Activated CD4-positive, alpha-beta T cell treated with anti-CD3 and anti-CD28 coated beads for 36 hours (primary cell): Measurements from ENCODE around the gene EXOSC2. TPM values are rescaled to one million over a fixed set of nuclear protein-coding genes. Genes with fewer than 3 reads are reported as not detected.
A peak's percentile ranks its signal among the peaks of the same experiment; 100 is the strongest.

Experiments
- ATAC-seq: fragments of 200-7000 bp; cut with Tn5 transposase; one replicate; pipeline ENCODE4 v1.10.0; 2021; ENCODE audit warnings: mild to moderate bottlenecking, moderate library complexity
- CTCF ChIA-PET: fragments of 350-600 bp; sonication (Branson Sonifier 250); formaldehyde crosslinking; loops from one replicate; lab custom pipeline; 2021; ENCODE audit warnings: antibody characterized with exemption; lab: Charles Lee
- POLR2A ChIA-PET: fragments of 350-600 bp; sonication (Branson Sonifier 250); formaldehyde crosslinking; loops from one replicate; lab custom pipeline; 2021; ENCODE audit warnings: antibody characterized with exemption, inconsistent platforms; lab: Charles Lee
- DNase-seq: peaks from one replicate; pipeline ENCODE4 v3.0.0-alpha.2; 2020
- H3K27ac Mint-ChIP-seq: one replicate; pipeline ENCODE4 v1.8.0; 2021; ENCODE audit warnings: mixed read lengths
- H3K27me3 Mint-ChIP-seq: one replicate; pipeline ENCODE4 v1.8.0; 2021; ENCODE audit warnings: mixed read lengths
- H3K36me3 Mint-ChIP-seq: one replicate; pipeline ENCODE4 v1.8.0; 2021; ENCODE audit warnings: low read depth, mixed read lengths
- H3K4me1 Mint-ChIP-seq: one replicate; pipeline ENCODE4 v1.8.0; 2021; ENCODE audit warnings: mixed read lengths
- H3K4me3 Mint-ChIP-seq: one replicate; pipeline ENCODE4 v1.8.0; 2021; ENCODE audit warnings: mild to moderate bottlenecking, moderate library complexity, mixed read lengths
- H3K9me3 Mint-ChIP-seq: one replicate; pipeline ENCODE4 v1.8.0; 2021; ENCODE audit warnings: low read depth, mixed read lengths
- intact Hi-C, 2 experiments: fragments of 100-400 bp; cut with DNase I in 1 of 2; cut with micrococcal nuclease in 1 of 2; formaldehyde crosslinking; loops; one replicate each; pipeline versions ENCODE4 v1.14.2 to v1.15.1; 2022 to 2024; cut with DNase I, micrococcal nuclease
- total RNA-seq, 2 experiments: library from RNA; stranded (reverse); gene quantifications; one replicate each; pipeline ENCODE4 v1.2.3, GENCODE V29; 2021

The EXOSC2 gene
- total RNA-seq, 2 experiments from 2014 or later = 67.9 to 86.0 TPM

- H3K27ac Mint-ChIP-seq = peak overlapping the region; percentile 87
These were observed 19.1 kb downstream of the EXOSC2 start for GRCh38 chr9:130712564-130713285.

DNA sequence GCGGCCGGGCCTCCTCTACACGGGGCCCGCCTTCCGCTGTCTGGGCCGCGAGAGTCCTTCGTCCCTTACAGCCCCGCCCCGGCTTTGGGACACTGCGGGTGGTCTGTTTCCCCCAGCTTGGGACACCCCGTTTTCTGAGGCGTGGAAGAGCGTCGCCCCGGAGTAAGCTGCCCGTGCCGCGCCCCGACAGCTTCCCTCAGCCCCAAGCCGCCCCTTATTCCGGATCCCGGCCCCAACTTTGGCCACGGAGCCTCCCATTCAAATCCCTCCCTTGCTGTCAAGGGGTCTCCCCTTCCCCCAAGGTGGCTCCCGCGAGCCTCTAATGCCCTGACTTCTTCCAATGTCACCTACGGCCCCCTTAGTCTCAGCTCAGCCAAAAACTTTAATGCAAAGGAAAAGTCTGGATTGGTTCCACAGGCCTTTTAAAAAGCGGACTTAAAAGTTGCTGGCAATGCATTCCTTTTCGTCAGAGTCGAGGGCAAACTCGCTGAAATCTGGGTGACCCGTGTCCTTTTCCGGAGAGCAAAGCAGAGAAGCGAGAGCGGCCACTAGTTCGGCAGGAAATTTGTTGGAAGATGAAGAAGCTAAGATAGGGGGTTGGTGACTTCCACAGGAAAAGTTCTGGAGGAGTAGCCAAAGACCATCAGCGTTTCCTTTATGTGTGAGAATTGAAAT is 19.8 kb downstream of the EXOSC2 start:
- CTCF ChIA-PET = interaction anchor here (0.6 to 1.2 kb wide), 4 partner anchors 12 to 285 kb away, joined by 3 to 4 read pairs (median 3); no protein-coding TSS in a partner anchor
- intact Hi-C loops = loop anchor here (2.0 to 10.0 kb wide), 5 partner anchors 21 to 561 kb away; partner anchors contain the start of genes ABL1 (in 1 of the 2), EXOSC2 (in 1 of the 2) and FAM78A (in 1 of the 2)
- H3K27me3 Mint-ChIP-seq = no peaks in the 10 kb centered on the region
- DNase-seq (no peak), ATAC-seq (no peak)
- H3K27ac Mint-ChIP-seq = peak overlapping the region; percentile 82
- H3K9me3 Mint-ChIP-seq = no peaks in the 10 kb centered on the region
- peaks cover 35% of the 10 kb centered on the region for H3K4me1 Mint-ChIP-seq
- H3K4me3 Mint-ChIP-seq = peak overlapping the region; percentile 82
- no peaks in the 10 kb centered on the region for H3K36me3 Mint-ChIP-seq
- POLR2A ChIA-PET = interaction anchor here (0.6 to 0.7 kb wide), 2 partner anchors 10 to 101 kb away, joined by 3 read pairs; no protein-coding TSS in a partner anchor

More at GRCh38 chr9:130712564-130713285, 19.1 kb downstream of the EXOSC2 start:
- intact Hi-C loops = loop anchor here (1.0 to 10.0 kb wide), 10 partner anchors 19 to 562 kb away; partner anchors contain the start of genes EXOSC2 (in 2 of the 2), ABL1 (in 1 of the 2), FAM78A (in 1 of the 2) and FUBP3 (in 1 of the 2)
- Mint-ChIP-seq H3K4me3 (peak overlapping the region; percentile 82), H3K9me3 (no peaks in the 10 kb centered on the region), H3K27me3 (no peaks in the 10 kb centered on the region), H3K4me1 (peaks cover 35% of the 10 kb centered on the region), H3K36me3 (no peaks in the 10 kb centered on the region)
- peak; percentile 99 for ATAC-seq
- peak; percentile 98 for DNase-seq
- ChIA-PET POLR2A (interaction anchor here (0.6 kb wide), 1 partner anchor 101 kb away, joined by 3 read pairs; no protein-coding TSS in a partner anchor), CTCF (interaction anchor here (0.6 to 1.1 kb wide), 3 partner anchors 12 to 286 kb away, joined by 3 to 4 read pairs (median 3); no protein-coding TSS in a partner anchor)

GRCh38 chr9:130714586-130715110 is 21.1 kb downstream of the EXOSC2 start:
- intact Hi-C loops = loop anchor here (5.0 to 10.0 kb wide), 2 partner anchors 53 to 560 kb away; partner anchors contain the start of gene FAM78A (in 1 of the 2)

GRCh38 chr9:130715270-130715669 is 21.7 kb downstream of the EXOSC2 start:
- Mint-ChIP-seq H3K36me3 (peaks cover 1% of the 10 kb centered on the region), H3K27me3 (no peaks in the 10 kb centered on the region), H3K4me1 (peaks cover 37% of the 10 kb centered on the region), H3K27ac (no peak overlapping the region), H3K4me3 (peak overlapping the region; percentile 82), H3K9me3 (no peaks in the 10 kb centered on the region)
- POLR2A ChIA-PET = interaction anchor here (0.6 to 1.3 kb wide), 3 partner anchors 12 to 137 kb away, joined by 3 to 5 read pairs (median 4); no protein-coding TSS in a partner anchor
- no peak for ATAC-seq
- DNase-seq = no peak
- intact Hi-C loops = loop anchor here in 1 of 2 experiments (10.0 kb wide), 1 partner anchor 560 kb away; the partner anchor contains the start of gene FAM78A
- CTCF ChIA-PET = interaction anchor here (1.0 to 1.9 kb wide), 5 partner anchors 13 to 150 kb away, joined by 3 to 11 read pairs (median 5); no protein-coding TSS in a partner anchor

More at GRCh38 chr9:130714586-130715110, 21.1 kb downstream of the EXOSC2 start:
- DNase-seq (no peak), ATAC-seq (no peak)
- POLR2A ChIA-PET = interaction anchor here (0.6 to 1.3 kb wide), 4 partner anchors 13 to 234 kb away, joined by 3 to 5 read pairs (median 4); no protein-coding TSS in a partner anchor
- Mint-ChIP-seq H3K36me3 (peaks cover 1% of the 10 kb centered on the region), H3K4me3 (peak overlapping the region; percentile 82), H3K9me3 (no peaks in the 10 kb centered on the region), H3K27ac (no peak overlapping the region), H3K27me3 (no peaks in the 10 kb centered on the region), H3K4me1 (peaks cover 36% of the 10 kb centered on the region)
- CTCF ChIA-PET = interaction anchor here (0.9 to 1.9 kb wide), 7 partner anchors 12 to 151 kb away, joined by 3 to 11 read pairs (median 4); partner anchors contain the start of gene EXOSC2

- Mint-ChIP-seq H3K9me3 (no peaks in the 10 kb centered on the region), H3K27me3 (no peaks in the 10 kb centered on the region), H3K4me1 (peaks cover 43% of the 10 kb centered on the region), H3K4me3 (no peak overlapping the region), H3K27ac (no peak overlapping the region), H3K36me3 (peaks cover 4% of the 10 kb centered on the region)
- ATAC-seq = no peak
- POLR2A ChIA-PET = no interaction called here
- intact Hi-C loops = loop anchor here in 1 of 2 experiments (10.0 kb wide), 1 partner anchor 556 kb away; the partner anchor contains the start of gene FAM78A
- CTCF ChIA-PET = interaction anchor here (0.6 to 1.0 kb wide), 3 partner anchors 12 to 124 kb away, joined by 3 to 4 read pairs (median 3); no protein-coding TSS in a partner anchor
- no peak for DNase-seq
These were observed 25.0 kb downstream of the EXOSC2 start for GRCh38 chr9:130718562-130718961.

- Mint-ChIP-seq H3K4me1 (peaks cover 21% of the 10 kb centered on the region), H3K27ac (no peak overlapping the region), H3K36me3 (peaks cover 4% of the 10 kb centered on the region), H3K9me3 (no peaks in the 10 kb centered on the region), H3K27me3 (no peaks in the 10 kb centered on the region), H3K4me3 (no peak overlapping the region)
- DNase-seq (no peak), ATAC-seq (no peak)
- CTCF ChIA-PET = no interaction called here
- intact Hi-C loops = no loop called here
- POLR2A ChIA-PET = no interaction called here
These were observed 27.2 kb downstream of the EXOSC2 start for GRCh38 chr9:130720762-130721161.

GRCh38 chr9:130728721-130729120 is 35.1 kb downstream of the EXOSC2 start:
- H3K4me3 Mint-ChIP-seq = no peak overlapping the region
- H3K9me3 Mint-ChIP-seq = no peaks in the 10 kb centered on the region
- peaks cover 3% of the 10 kb centered on the region for H3K36me3 Mint-ChIP-seq
- POLR2A ChIA-PET = no interaction called here
- no peaks in the 10 kb centered on the region for H3K27me3 Mint-ChIP-seq
- intact Hi-C loops = no loop called here
- DNase-seq = no peak
- H3K4me1 Mint-ChIP-seq = peaks cover 24% of the 10 kb centered on the region
- ATAC-seq = peak; percentile 19
- CTCF ChIA-PET = interaction anchor here (0.6 kb wide), 1 partner anchor 44 kb away, joined by 4 read pairs; no protein-coding TSS in a partner anchor
- H3K27ac Mint-ChIP-seq = no peak overlapping the region

DNA sequence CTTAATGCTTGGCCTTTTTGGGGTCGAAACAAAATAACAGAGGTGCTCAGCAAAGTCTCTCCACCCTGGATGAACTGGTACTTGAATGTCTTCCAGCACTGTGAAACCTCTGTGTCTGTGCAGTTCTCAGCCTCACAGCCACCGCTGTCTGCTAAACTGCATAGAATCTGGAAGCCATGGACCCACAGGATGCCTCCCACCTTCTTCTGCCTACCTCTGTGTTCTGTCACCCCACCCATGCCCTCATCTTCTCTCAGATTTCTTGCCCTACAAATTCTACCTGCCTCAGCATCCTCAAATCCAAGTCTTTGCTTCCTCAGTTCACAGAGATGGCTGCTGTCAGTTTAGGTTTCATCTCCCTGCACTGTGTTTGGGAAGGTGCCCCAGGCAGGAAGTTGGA is 35.6 kb downstream of the EXOSC2 start:
- no peak for DNase-seq
- ChIA-PET POLR2A (no interaction called here), CTCF (no interaction called here)
- H3K4me1 Mint-ChIP-seq = peaks cover 26% of the 10 kb centered on the region
- H3K36me3 Mint-ChIP-seq = peaks cover 3% of the 10 kb centered on the region
- H3K27ac Mint-ChIP-seq = peak overlapping the region; percentile 17
- intact Hi-C loops = no loop called here
- no peak for ATAC-seq
- H3K9me3 Mint-ChIP-seq = no peaks in the 10 kb centered on the region
- H3K27me3 Mint-ChIP-seq = no peaks in the 10 kb centered on the region
- H3K4me3 Mint-ChIP-seq = no peak overlapping the region

DNA sequence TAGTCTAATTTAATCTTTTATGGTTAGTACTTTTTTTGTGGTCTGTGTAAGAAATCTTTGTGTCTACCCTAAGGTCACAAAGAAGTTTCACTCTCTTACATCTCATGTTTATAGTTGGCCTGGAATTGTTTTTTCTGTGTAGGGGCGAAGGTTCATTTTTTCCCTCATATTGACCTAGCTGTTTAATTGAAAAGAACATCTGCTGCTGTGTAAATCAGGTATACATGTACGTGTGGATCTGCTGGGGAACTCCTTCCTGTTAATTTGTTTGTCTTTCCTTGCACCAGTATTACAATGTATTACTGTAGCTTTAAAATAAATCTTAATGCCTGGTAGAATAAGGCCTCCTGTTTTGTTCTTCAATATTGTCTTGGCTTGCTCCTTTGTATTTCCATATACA is 37.8 kb downstream of the EXOSC2 start:
- CTCF ChIA-PET = interaction anchor here (0.6 to 2.3 kb wide), 3 partner anchors 30 to 91 kb away, joined by 3 to 11 read pairs (median 3); no protein-coding TSS in a partner anchor
- intact Hi-C loops = no loop called here
- no peaks in the 10 kb centered on the region for H3K27me3 Mint-ChIP-seq
- H3K27ac Mint-ChIP-seq = no peak overlapping the region
- H3K4me1 Mint-ChIP-seq = peaks cover 23% of the 10 kb centered on the region
- DNase-seq (no peak), ATAC-seq (no peak)
- H3K36me3 Mint-ChIP-seq = peaks cover 3% of the 10 kb centered on the region
- POLR2A ChIA-PET = no interaction called here
- no peaks in the 10 kb centered on the region for H3K9me3 Mint-ChIP-seq
- no peak overlapping the region for H3K4me3 Mint-ChIP-seq

- Mint-ChIP-seq H3K4me1 (peaks cover 23% of the 10 kb centered on the region), H3K27me3 (no peaks in the 10 kb centered on the region), H3K9me3 (no peaks in the 10 kb centered on the region), H3K4me3 (no peak overlapping the region), H3K27ac (no peak overlapping the region), H3K36me3 (peaks cover 3% of the 10 kb centered on the region)
- ATAC-seq = no peak
- POLR2A ChIA-PET = no interaction called here
- no peak for DNase-seq
- CTCF ChIA-PET = interaction anchor here (0.6 to 2.3 kb wide), 3 partner anchors 31 to 91 kb away, joined by 3 to 11 read pairs (median 3); no protein-coding TSS in a partner anchor
- intact Hi-C loops = no loop called here
These were observed 38.6 kb downstream of the EXOSC2 start for GRCh38 chr9:130732136-130732535.
